ENCODE data around the gene KDM2B. TPM values are rescaled to one million over a fixed set of nuclear protein-coding genes. Genes with fewer than 3 reads are reported as not detected.
"Not testable (repeated sequence)": the region's sequence is repeated elsewhere in the genome, so short reads cannot be mapped to it uniquely, and the experiment has no call there.

The KDM2B gene
- total and polyA plus RNA-seq, 7 experiments from 2014 or later: 12.6 to 91.7 (median 76.1) TPM

DNA sequence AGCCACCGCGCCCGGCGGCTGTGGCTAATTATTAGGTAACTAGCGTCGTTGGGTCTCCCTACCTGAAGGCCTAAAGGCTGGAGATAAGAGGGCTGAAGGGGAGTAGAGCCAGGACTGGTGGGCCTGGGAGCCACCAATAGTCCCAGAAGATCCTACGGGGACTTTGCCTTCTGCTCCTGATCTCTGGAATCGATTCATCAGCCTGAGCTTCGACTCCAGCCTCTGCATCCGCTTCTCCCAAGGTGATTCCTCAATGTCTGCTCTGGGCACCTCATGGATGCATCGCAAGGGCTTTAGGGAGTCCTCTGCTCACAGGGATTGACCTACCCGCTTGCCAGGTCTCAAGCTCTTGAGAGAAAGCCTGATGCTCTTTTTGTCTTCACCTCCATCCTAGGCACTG is 14.7 kb upstream of the KDM2B start:
- DNase-seq: no peak
- no peaks in the 10 kb centered on the region for H3K36me3 ChIP-seq (ENCODE audit: control insufficient read depth in 2 of 3, insufficient read depth in 3 of 3, low read length in 3 of 3)
- no peaks in the 10 kb centered on the region for H3K27me3 ChIP-seq (ENCODE audit: control insufficient read depth in 2 of 2, insufficient read depth in 2 of 2, low read length in 2 of 2)
- Mint-ChIP-seq H3K9me3 (peaks cover 0 to 4% (median 0%) of the 10 kb centered on the region in 11 donors), H3K36me3 (peaks cover 5 to 20% (median 6%) of the 10 kb centered on the region in 5 donors), H3K27ac (peak overlapping the region in 3 of 9 donors; percentile 6 to 77 (median 43)), H3K4me1 (peaks cover 18 to 38% (median 34%) of the 10 kb centered on the region in 7 donors), H3K4me3 (no peak overlapping the region), H3K27me3 (no peaks in the 10 kb centered on the region)
- no peak for ATAC-seq
- no peak overlapping the region for H3K4me3 ChIP-seq (ENCODE audit: low read length)
- peaks cover 14 to 16% of the 10 kb centered on the region in 2 donors for H3K4me1 ChIP-seq (ENCODE audit: control insufficient read depth in 2 of 2, insufficient read depth in 2 of 2, low read length in 2 of 2)
- H3K9me3 ChIP-seq (ENCODE audit: control insufficient read depth in 2 of 3, low read length in 3 of 3): no peaks in the 10 kb centered on the region
- intact Hi-C loops (cut with micrococcal nuclease): no loop called here
- no peak overlapping the region for H3K27ac ChIP-seq (ENCODE audit: low read depth, low read length)
- POLR2A ChIA-PET: interaction anchor here (0.6 to 1.8 kb wide), 3 partner anchors 12 to 22 kb away, joined by 3 to 8 read pairs (median 4); no protein-coding TSS in a partner anchor
- CTCF ChIA-PET: interaction anchor here (0.6 kb wide), 1 partner anchor 39 kb away, joined by 4 read pairs; no protein-coding TSS in a partner anchor

DNA sequence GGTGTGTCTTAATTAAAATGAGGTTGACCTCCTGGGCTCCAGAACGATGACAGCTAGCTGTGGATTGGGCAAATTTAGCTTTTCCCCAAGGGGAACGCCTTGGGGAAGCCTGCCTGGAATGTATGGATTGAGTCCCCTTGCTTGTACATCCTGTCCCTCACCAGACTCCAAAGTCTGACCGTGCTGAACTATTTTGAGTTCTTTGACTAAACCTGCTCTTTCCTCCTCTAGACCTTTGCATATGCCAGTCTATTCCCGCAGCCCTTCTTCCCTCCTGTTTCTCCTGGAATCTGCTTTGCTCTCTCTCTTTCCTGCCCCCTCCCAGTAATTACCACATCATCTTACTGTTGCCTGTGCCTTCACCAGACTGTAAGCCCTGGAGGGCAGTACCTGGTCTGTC is 11.5 kb upstream of the KDM2B start:
- H3K9me3 ChIP-seq (ENCODE audit: control insufficient read depth in 2 of 3, low read length in 3 of 3): no peaks in the 10 kb centered on the region
- H3K36me3 Mint-ChIP-seq: peaks cover 5 to 19% (median 6%) of the 10 kb centered on the region in 5 donors
- DNase-seq (no peak), ATAC-seq (no peak)
- H3K27ac Mint-ChIP-seq: peak overlapping the region; percentile 44 to 100 (median 90)
- H3K27me3 Mint-ChIP-seq: peaks cover 0 to 3% (median 0%) of the 10 kb centered on the region in 5 donors
- peaks cover 18 to 41% (median 36%) of the 10 kb centered on the region in 7 donors for H3K4me1 Mint-ChIP-seq
- no peaks in the 10 kb centered on the region for H3K27me3 ChIP-seq (ENCODE audit: control insufficient read depth in 2 of 2, insufficient read depth in 2 of 2, low read length in 2 of 2)
- H3K4me1 ChIP-seq (ENCODE audit: control insufficient read depth in 2 of 2, insufficient read depth in 2 of 2, low read length in 2 of 2): peaks cover 23 to 26% of the 10 kb centered on the region in 2 donors
- H3K36me3 ChIP-seq (ENCODE audit: control insufficient read depth in 2 of 3, insufficient read depth in 3 of 3, low read length in 3 of 3): no peaks in the 10 kb centered on the region
- intact Hi-C loops (cut with micrococcal nuclease): no loop called here
- ChIA-PET POLR2A (interaction anchor here (0.7 to 6.2 kb wide), 4 partner anchors 13 to 571 kb away, joined by 3 to 127 read pairs (median 3); partner anchors contain the start of gene KDM2B), CTCF (interaction anchor here (2.0 kb wide), 1 partner anchor 13 kb away, joined by 7 read pairs; no protein-coding TSS in a partner anchor)
- H3K4me3 Mint-ChIP-seq: peak overlapping the region in 7 of 10 donors; percentile 23 to 67 (median 45)
- H3K4me3 ChIP-seq (ENCODE audit: low read length): no peak overlapping the region
- peaks cover 0 to 13% (median 0%) of the 10 kb centered on the region in 11 donors for H3K9me3 Mint-ChIP-seq
- no peak overlapping the region for H3K27ac ChIP-seq (ENCODE audit: low read depth, low read length)

DNA sequence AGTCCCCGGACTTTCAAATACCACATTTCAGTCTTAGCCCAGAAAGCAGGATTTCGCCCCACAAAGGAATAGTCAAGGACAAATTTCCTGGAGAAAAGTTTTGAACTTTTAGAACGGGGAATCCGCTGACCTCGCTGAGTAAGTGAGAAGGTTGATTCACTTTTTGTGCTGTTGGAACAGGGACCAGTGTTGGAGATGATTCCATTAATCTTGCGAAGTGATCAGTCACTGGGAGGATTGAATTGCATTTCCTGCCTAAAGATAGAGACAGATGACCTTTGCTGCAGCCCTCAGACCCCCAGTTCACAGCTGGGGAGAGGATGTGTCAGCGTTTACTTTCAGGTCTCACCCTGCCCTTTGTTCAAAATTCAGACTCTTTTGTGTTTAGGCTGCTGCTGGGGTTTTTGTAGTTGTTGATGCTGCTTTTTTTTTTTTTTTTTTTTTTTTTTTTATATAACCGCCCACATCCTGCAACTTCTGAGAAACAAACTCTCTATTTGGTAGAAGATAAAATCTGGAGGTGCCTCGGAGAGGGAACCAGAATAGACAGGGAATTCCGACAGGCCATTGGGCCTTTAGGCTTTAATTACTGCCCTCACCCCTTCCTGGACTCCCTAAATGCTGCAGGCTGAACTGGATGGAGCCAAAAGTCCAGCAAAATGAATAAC is 9.8 kb upstream of the KDM2B start:
- ChIA-PET CTCF (interaction anchor here (0.7 to 2.0 kb wide), 6 partner anchors 9 to 78 kb away, joined by 3 to 11 read pairs (median 3); partner anchors contain the start of gene ORAI1), POLR2A (interaction anchor here (0.6 to 6.2 kb wide), 14 partner anchors 8 to 212 kb away, joined by 3 to 127 read pairs (median 4); partner anchors contain the start of genes KDM2B and ORAI1)
- Histone ChIP-seq H3K4me1 (ENCODE audit: control insufficient read depth in 2 of 2, insufficient read depth in 2 of 2, low read length in 2 of 2) (peaks cover 24 to 26% of the 10 kb centered on the region in 2 donors), H3K9me3 (ENCODE audit: control insufficient read depth in 2 of 3, low read length in 3 of 3) (no peaks in the 10 kb centered on the region), H3K36me3 (ENCODE audit: control insufficient read depth in 2 of 3, insufficient read depth in 3 of 3, low read length in 3 of 3) (no peaks in the 10 kb centered on the region), H3K27ac (ENCODE audit: low read depth, low read length) (peak overlapping the region; percentile 90), H3K27me3 (ENCODE audit: control insufficient read depth in 2 of 2, insufficient read depth in 2 of 2, low read length in 2 of 2) (no peaks in the 10 kb centered on the region), H3K4me3 (ENCODE audit: low read length) (peak overlapping the region; percentile 76)
- DNase-seq (peak; percentile 38 to 88 (median 83)), ATAC-seq (peak; percentile 81)
- H3K4me3 Mint-ChIP-seq: peak overlapping the region; percentile 59 to 94 (median 90)
- peaks cover 0 to 13% (median 0%) of the 10 kb centered on the region in 11 donors for H3K9me3 Mint-ChIP-seq
- H3K4me1 Mint-ChIP-seq: peaks cover 16 to 53% (median 38%) of the 10 kb centered on the region in 7 donors
- H3K36me3 Mint-ChIP-seq: peaks cover under 1 to 15% (median 5%) of the 10 kb centered on the region in 5 donors
- peaks cover 0 to 3% (median 0%) of the 10 kb centered on the region in 5 donors for H3K27me3 Mint-ChIP-seq
- H3K27ac Mint-ChIP-seq: peak overlapping the region; percentile 97 to 100 (median 99)
- intact Hi-C loops (cut with micrococcal nuclease): loop anchor here (1.0 to 2.0 kb wide), 9 partner anchors 9 to 190 kb away; partner anchors contain the start of genes KDM2B (in 1 of the 2), ORAI1 (in 1 of the 2) and RNF34 (in 1 of the 2)

DNA sequence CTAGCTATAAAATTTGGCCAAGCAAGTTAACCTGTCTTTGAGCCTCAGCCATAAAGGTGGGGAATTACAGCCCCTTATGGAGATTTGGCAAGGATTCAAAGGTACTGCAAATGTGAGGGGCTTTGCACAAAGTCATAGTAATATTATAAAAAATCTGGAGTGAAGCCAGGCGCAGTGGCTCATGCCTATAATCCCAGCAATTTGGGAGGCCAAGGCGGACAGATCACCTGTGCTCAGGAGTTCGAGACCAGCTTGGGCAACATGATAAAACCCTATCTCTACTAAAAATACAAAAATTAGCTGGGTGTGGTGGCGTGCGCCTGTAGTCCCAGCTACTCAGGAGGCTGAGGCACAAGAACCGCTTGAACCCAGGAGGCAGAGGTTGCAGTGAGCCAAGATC is 4.1 kb upstream of the KDM2B start:
- not testable (repeated sequence) for ATAC-seq; H3K9me3 Mint-ChIP-seq; H3K4me3 ChIP-seq (ENCODE audit: low read length); H3K36me3 ChIP-seq (ENCODE audit: control insufficient read depth in 2 of 3, insufficient read depth in 3 of 3, low read length in 3 of 3); H3K27me3 ChIP-seq (ENCODE audit: control insufficient read depth in 2 of 2, insufficient read depth in 2 of 2, low read length in 2 of 2); DNase-seq; H3K27me3 Mint-ChIP-seq; H3K27ac ChIP-seq (ENCODE audit: low read depth, low read length); H3K36me3 Mint-ChIP-seq; H3K4me3 Mint-ChIP-seq; H3K9me3 ChIP-seq (ENCODE audit: control insufficient read depth in 2 of 3, low read length in 3 of 3)
- H3K4me1 Mint-ChIP-seq: peaks cover 22 to 54% (median 49%) of the 10 kb centered on the region in 7 donors
- H3K4me1 ChIP-seq (ENCODE audit: control insufficient read depth in 2 of 2, insufficient read depth in 2 of 2, low read length in 2 of 2): peaks cover 28 to 30% of the 10 kb centered on the region in 2 donors
- intact Hi-C loops (cut with micrococcal nuclease): loop anchor here in 1 of 2 donors (5.0 to 10.0 kb wide), 3 partner anchors 217 to 1390 kb away; partner anchors contain the start of genes DIABLO, OGFOD2 and SETD1B
- CTCF ChIA-PET: interaction anchor here (0.6 to 1.9 kb wide), 3 partner anchors 40 to 97 kb away, joined by 3 to 6 read pairs (median 5); no protein-coding TSS in a partner anchor
- POLR2A ChIA-PET: interaction anchor here (0.6 to 2.6 kb wide), 6 partner anchors 10 to 205 kb away, joined by 3 to 9 read pairs (median 4); partner anchors contain the start of gene ORAI1
- H3K27ac Mint-ChIP-seq: peak overlapping the region in 4 of 9 donors; percentile 48 to 92 (median 64)

DNA sequence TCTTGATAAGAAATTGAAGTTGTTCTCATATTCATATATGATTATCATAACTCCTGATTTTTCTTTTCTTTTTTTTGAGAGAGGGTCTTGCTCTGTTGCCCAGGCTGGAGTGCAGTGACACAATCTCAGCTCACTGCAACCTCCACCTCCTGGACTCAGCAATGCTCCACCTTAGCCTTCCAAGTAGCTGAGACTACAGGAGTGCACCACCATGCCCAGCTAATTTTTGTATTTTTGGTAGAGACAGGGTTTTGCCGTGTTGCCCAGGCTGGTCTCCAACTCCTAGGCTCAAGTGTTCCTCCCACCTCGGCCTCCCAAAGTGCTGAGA is 2.5 kb upstream of the KDM2B start:
- ATAC-seq; H3K9me3 ChIP-seq (ENCODE audit: control insufficient read depth in 2 of 3, low read length in 3 of 3); H3K27me3 Mint-ChIP-seq; H3K27me3 ChIP-seq (ENCODE audit: control insufficient read depth in 2 of 2, insufficient read depth in 2 of 2, low read length in 2 of 2); H3K4me3 ChIP-seq (ENCODE audit: low read length); H3K36me3 ChIP-seq (ENCODE audit: control insufficient read depth in 2 of 3, insufficient read depth in 3 of 3, low read length in 3 of 3); H3K9me3 Mint-ChIP-seq; H3K36me3 Mint-ChIP-seq; DNase-seq: not testable (repeated sequence)
- Histone ChIP-seq H3K4me1 (ENCODE audit: control insufficient read depth in 2 of 2, insufficient read depth in 2 of 2, low read length in 2 of 2) (peaks cover 23% of the 10 kb centered on the region in 2 donors), H3K27ac (ENCODE audit: low read depth, low read length) (peak overlapping the region; percentile 91)
- Mint-ChIP-seq H3K4me1 (peaks cover 19 to 49% (median 45%) of the 10 kb centered on the region in 7 donors), H3K27ac (peak overlapping the region in 8 of 9 donors; percentile 88 to 99 (median 98)), H3K4me3 (peak overlapping the region in 4 of 10 donors; percentile 12 to 98 (median 58))
- intact Hi-C loops (cut with micrococcal nuclease): loop anchor here in 1 of 2 donors (5.0 to 10.0 kb wide), 3 partner anchors 219 to 1392 kb away; partner anchors contain the start of genes DIABLO, OGFOD2 and SETD1B
- CTCF ChIA-PET: interaction anchor here (0.7 to 1.9 kb wide), 6 partner anchors 15 to 249 kb away, joined by 3 to 5 read pairs (median 3); no protein-coding TSS in a partner anchor
- POLR2A ChIA-PET: interaction anchor here (0.6 to 5.0 kb wide), 8 partner anchors 11 to 219 kb away, joined by 3 to 21 read pairs (median 5); partner anchors contain the start of gene SETD1B

Data from naive thymus-derived CD4-positive, alpha-beta T cell (primary cell).